Caco-2 (cell line): ENCODE results near the gene ATP5ME. TPM values are rescaled to one million over a fixed set of nuclear protein-coding genes. Genes with fewer than 3 reads are reported as not detected.

Experiments used
- BruUV-seq: library from RNA; stranded (reverse); fragments of 400-500 nt; replicated peaks from 2 replicates; lab custom pipeline; 2021; lab: Mats Ljungman, UMichigan
- CTCF ChIA-PET: fragments of 300-600 bp; sonication (Branson Sonifier 250); formaldehyde crosslinking; loops from one replicate; lab custom pipeline; 2022; ENCODE audit warnings: antibody characterized with exemption; lab: Charles Lee
- POLR2A ChIA-PET: fragments of 300-600 bp; sonication (Branson Sonifier 250); formaldehyde crosslinking; loops from one replicate; lab custom pipeline; 2022; ENCODE audit warnings: antibody characterized with exemption; lab: Charles Lee
- DNase-seq, 2 experiments: peaks; one replicate each; pipeline versions ENCODE4 v3.0.0 to v3.0.0-alpha.2; 2020 to 2022
- H3K27me3 ChIP-seq: replicated peaks from 2 replicates; pipeline ENCODE4 v1.6.0; 2011; ENCODE audit warnings: low read length; ENCODE audit not compliant: control insufficient read depth, insufficient read depth
- H3K36me3 ChIP-seq: 2 replicates; pipeline ENCODE4 v1.5.1; 2011; ENCODE audit warnings: low read length; ENCODE audit not compliant: control insufficient read depth, insufficient read depth
- H3K4me1 ChIP-seq: fragments of 250-450 bp; sonication (Bioruptor Pico); 2 replicates; pipeline ENCODE4 v1.5.1; 2020; ENCODE audit warnings: mild to moderate bottlenecking
- H3K4me3 ChIP-seq: 2 replicates; pipeline ENCODE4 v1.5.1; 2011; ENCODE audit warnings: low read depth, mild to moderate bottlenecking, control low read depth, low read length
- H3K9me3 ChIP-seq: fragments of 250-450 bp; sonication (Bioruptor Pico); 2 replicates; pipeline ENCODE4 v1.5.1; 2020; ENCODE audit warnings: mild to moderate bottlenecking, moderate library complexity
- H3K27ac Mint-ChIP-seq: one replicate; pipeline ENCODE4 v1.8.0; 2022; ENCODE audit warnings: mixed read lengths; ENCODE audit not compliant: unreplicated experiment
- H3K27me3 Mint-ChIP-seq: one replicate; pipeline ENCODE4 v1.8.0; 2022; ENCODE audit warnings: mixed read lengths; ENCODE audit not compliant: insufficient read depth, unreplicated experiment
- H3K36me3 Mint-ChIP-seq: one replicate; pipeline ENCODE4 v1.8.0; 2022; ENCODE audit warnings: mild to moderate bottlenecking, mixed read lengths; ENCODE audit not compliant: insufficient read depth, unreplicated experiment
- H3K4me1 Mint-ChIP-seq: one replicate; pipeline ENCODE4 v1.8.0; 2022; ENCODE audit warnings: low read depth, mixed read lengths; ENCODE audit not compliant: unreplicated experiment
- H3K4me3 Mint-ChIP-seq: one replicate; pipeline ENCODE4 v1.8.0; 2022; ENCODE audit warnings: mild to moderate bottlenecking, moderate library complexity, mixed read lengths; ENCODE audit not compliant: unreplicated experiment
- H3K9me3 Mint-ChIP-seq: one replicate; pipeline ENCODE4 v1.8.0; 2022; ENCODE audit warnings: mixed read lengths; ENCODE audit not compliant: unreplicated experiment
- CTCF ChIP-seq, 2 experiments: fragments of 200-600 bp in 1 of 2; IDR thresholded peaks; 1 replicate in 1 of 2; 2 replicates in 1 of 2; pipeline versions ENCODE4 v1.5.1 to v1.8.0; 2011 to 2022; ENCODE audit warnings: antibody characterized with exemption in 1 of 2, control low read depth in 1 of 2, inconsistent platforms in 1 of 2, low read depth in 1 of 2, low read length in 1 of 2, mild to moderate bottlenecking in 1 of 2, moderate library complexity in 1 of 2; ENCODE audit not compliant: insufficient read depth in 1 of 2, severe bottlenecking in 1 of 2, unreplicated experiment in 1 of 2
- intact Hi-C: fragments of 100-400 bp; cut with micrococcal nuclease; formaldehyde crosslinking; loops from one replicate; pipeline ENCODE4 v1.10.0; 2022; ENCODE audit not compliant: unreplicated experiment
- total RNA-seq: library from RNA; stranded (reverse); gene quantifications from 2 replicates; pipeline ENCODE4 v1.2.3, GENCODE V29; 2022

The ATP5ME gene
- total RNA-seq, 1 experiment from 2014 or later = 244 TPM

- no peaks in the 10 kb centered on the region for H3K36me3 ChIP-seq
- POLR2A ChIA-PET = no interaction called here
- intact Hi-C loops = no loop called here
- Mint-ChIP-seq H3K4me3 (no peak overlapping the region), H3K27ac (no peak overlapping the region), H3K9me3 (peaks cover 12% of the 10 kb centered on the region), H3K4me1 (no peaks in the 10 kb centered on the region), H3K36me3 (no peaks in the 10 kb centered on the region), H3K27me3 (no peaks in the 10 kb centered on the region)
- no peak overlapping the region for H3K4me3 ChIP-seq
- no peaks in the 10 kb centered on the region for H3K4me1 ChIP-seq
- no peak for TF ChIP-seq CTCF (IDR thresholded peaks at IDR 0.05; ENCODE audit: insufficient read depth in 1 of 2, low read depth in 1 of 2, low read length in 1 of 2, severe bottlenecking in 1 of 2, unreplicated experiment in 1 of 2)
- no peaks in the 10 kb centered on the region; the same call in 1 of the 2 replicates for H3K9me3 ChIP-seq
- CTCF ChIA-PET = no interaction called here
- DNase-seq = no peak
- BruUV-seq = no TSS peak
- no peaks in the 10 kb centered on the region for H3K27me3 ChIP-seq
These were observed 10.3 kb downstream of the ATP5ME start for GRCh38 chr4:663438-664428.

GRCh38 chr4:663046-663437, 11.0 kb downstream of the ATP5ME start:
- intact Hi-C loops = no loop called here
- no peaks in the 10 kb centered on the region for H3K4me1 ChIP-seq
- Mint-ChIP-seq H3K36me3 (no peaks in the 10 kb centered on the region), H3K27me3 (no peaks in the 10 kb centered on the region), H3K9me3 (peaks cover 12% of the 10 kb centered on the region), H3K27ac (no peak overlapping the region), H3K4me3 (no peak overlapping the region), H3K4me1 (no peaks in the 10 kb centered on the region)
- BruUV-seq = no TSS peak
- H3K4me3 ChIP-seq = no peak overlapping the region
- no peaks in the 10 kb centered on the region for H3K27me3 ChIP-seq
- ChIA-PET POLR2A (no interaction called here), CTCF (no interaction called here)
- H3K36me3 ChIP-seq = no peaks in the 10 kb centered on the region
- DNase-seq = no peak
- TF ChIP-seq CTCF (IDR thresholded peaks at IDR 0.05; ENCODE audit: insufficient read depth in 1 of 2, low read depth in 1 of 2, low read length in 1 of 2, severe bottlenecking in 1 of 2, unreplicated experiment in 1 of 2) = no peak
- H3K9me3 ChIP-seq = no peaks in the 10 kb centered on the region; the same call in 1 of the 2 replicates

- ChIA-PET CTCF (no interaction called here), POLR2A (no interaction called here)
- no peaks in the 10 kb centered on the region for H3K36me3 ChIP-seq
- no TSS peak for BruUV-seq
- Mint-ChIP-seq H3K36me3 (no peaks in the 10 kb centered on the region), H3K9me3 (peaks cover 12% of the 10 kb centered on the region), H3K4me3 (no peak overlapping the region), H3K27ac (no peak overlapping the region), H3K4me1 (no peaks in the 10 kb centered on the region), H3K27me3 (no peaks in the 10 kb centered on the region)
- H3K9me3 ChIP-seq = no peaks in the 10 kb centered on the region; the same call in 1 of the 2 replicates
- no peaks in the 10 kb centered on the region for H3K4me1 ChIP-seq
- intact Hi-C loops = no loop called here
- no peak overlapping the region for H3K4me3 ChIP-seq
- H3K27me3 ChIP-seq = no peaks in the 10 kb centered on the region
- DNase-seq = no peak
- no peak for TF ChIP-seq CTCF (IDR thresholded peaks at IDR 0.05; ENCODE audit: insufficient read depth in 1 of 2, low read depth in 1 of 2, low read length in 1 of 2, severe bottlenecking in 1 of 2, unreplicated experiment in 1 of 2)
These were observed 12.0 kb downstream of the ATP5ME start for GRCh38 chr4:661881-662761.
